Coronary artery (tissue), 2 donors: ENCODE measurements around the gene RHAG.

Source experiments
- DNase-seq: peaks from one replicate; pipeline ENCODE4 v3.0.0-alpha.2; 2017; ENCODE audit warnings: low spot score
- H3K27ac ChIP-seq, 2 donors: fragments of 200-600 bp; sonication (generic); one replicate each; pipeline ENCODE4 v1.5.1; 2016 to 2019
- H3K4me3 ChIP-seq: fragments of 200-600 bp; sonication (generic); 2 replicates; pipeline ENCODE4 v1.5.1; 2016; ENCODE audit warnings: mild to moderate bottlenecking, moderate library complexity
- CTCF ChIP-seq: fragments of 200-600 bp; sonication (generic); IDR thresholded peaks from one replicate; pipeline ENCODE4 v1.5.1; 2019; ENCODE audit warnings: antibody characterized with exemption

RHAG gene

GRCh38 chr6:49582529-49582928 is 54.1 kb downstream of the RHAG start:
- no peak for DNase-seq
- TF ChIP-seq CTCF, result no peak
- Histone ChIP-seq H3K4me3 (no peak overlapping the region), H3K27ac (no peak overlapping the region)

GRCh38 chr6:49579649-49580048 is 57.0 kb downstream of the RHAG start:
- Histone ChIP-seq H3K27ac (no peak overlapping the region), H3K4me3 (no peak overlapping the region)
- no peak for DNase-seq
- no peak for TF ChIP-seq CTCF

- no peak for DNase-seq
- TF ChIP-seq CTCF, result no peak
- Histone ChIP-seq H3K27ac (no peak overlapping the region), H3K4me3 (no peak overlapping the region)
These were observed 60.0 kb downstream of the RHAG start for GRCh38 chr6:49576618-49577017.

- Histone ChIP-seq H3K4me3 (peak overlapping the region; percentile 28), H3K27ac (no peak overlapping the region)
- TF ChIP-seq CTCF, result no peak
- DNase-seq, result no peak
These were observed 66.1 kb downstream of the RHAG start for GRCh38 chr6:49570474-49571079.

GRCh38 chr6:49565855-49566254 is 70.8 kb downstream of the RHAG start:
- H3K4me3 ChIP-seq, result no peak overlapping the region
- H3K27ac ChIP-seq, result no peak overlapping the region
- no peak for TF ChIP-seq CTCF
- no peak for DNase-seq

GRCh38 chr6:49565261-49565660 is 71.4 kb downstream of the RHAG start:
- H3K27ac ChIP-seq, result no peak overlapping the region
- no peak for TF ChIP-seq CTCF

GRCh38 chr6:49564552-49564951 is 72.1 kb downstream of the RHAG start:
- no peak overlapping the region for H3K4me3 ChIP-seq
- H3K27ac ChIP-seq, result no peak overlapping the region
- no peak for TF ChIP-seq CTCF
- no peak for DNase-seq

More at GRCh38 chr6:49565261-49565660, 71.4 kb downstream of the RHAG start:
- no peak overlapping the region for H3K4me3 ChIP-seq
- DNase-seq, result no peak
